Measurements from ENCODE around the gene PPP1R27. TPM values are rescaled to one million over a fixed set of nuclear protein-coding genes. Genes with fewer than 3 reads are reported as not detected.
A peak's percentile ranks its signal among the peaks of the same experiment; 100 is the strongest.

PPP1R27 gene
- total and polyA plus RNA-seq, 12 donors = 0.11 to 3.1 (median 0.69) TPM; not detected in 6

DNA sequence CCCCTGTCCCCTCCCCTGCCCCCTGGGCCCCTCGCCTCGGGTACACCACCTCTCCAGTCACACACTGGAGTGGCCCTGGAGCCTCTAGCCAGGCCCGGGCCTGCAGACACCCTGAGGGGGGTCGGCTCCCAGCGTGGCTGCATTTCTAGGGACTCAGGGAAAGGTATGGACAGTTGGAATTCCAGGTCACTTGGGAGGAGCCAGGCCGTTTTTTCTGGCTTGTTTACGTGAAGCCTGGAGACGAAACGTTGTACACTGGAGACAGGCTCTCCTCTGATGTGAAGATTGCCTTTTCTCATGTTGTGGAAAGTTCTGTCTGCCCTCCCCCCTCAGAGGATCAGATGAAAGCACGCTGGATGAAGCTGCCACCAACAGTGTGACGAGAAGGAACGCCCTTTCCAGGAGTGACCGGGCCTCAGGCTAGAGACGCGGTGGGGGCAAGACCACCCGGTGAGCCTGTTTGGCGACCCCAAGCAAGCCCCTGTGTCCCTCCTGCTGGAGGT, 4.0 kb upstream of the PPP1R27 start:
- H3K4me1 ChIP-seq (replicated peaks in 1 of 2) = peaks cover 8 to 30% of the 10 kb centered on the region in 2 donors
- TF ChIP-seq POLR2A (IDR thresholded peaks at IDR 0.05) = no peak
- TF ChIP-seq, protein P1, sequence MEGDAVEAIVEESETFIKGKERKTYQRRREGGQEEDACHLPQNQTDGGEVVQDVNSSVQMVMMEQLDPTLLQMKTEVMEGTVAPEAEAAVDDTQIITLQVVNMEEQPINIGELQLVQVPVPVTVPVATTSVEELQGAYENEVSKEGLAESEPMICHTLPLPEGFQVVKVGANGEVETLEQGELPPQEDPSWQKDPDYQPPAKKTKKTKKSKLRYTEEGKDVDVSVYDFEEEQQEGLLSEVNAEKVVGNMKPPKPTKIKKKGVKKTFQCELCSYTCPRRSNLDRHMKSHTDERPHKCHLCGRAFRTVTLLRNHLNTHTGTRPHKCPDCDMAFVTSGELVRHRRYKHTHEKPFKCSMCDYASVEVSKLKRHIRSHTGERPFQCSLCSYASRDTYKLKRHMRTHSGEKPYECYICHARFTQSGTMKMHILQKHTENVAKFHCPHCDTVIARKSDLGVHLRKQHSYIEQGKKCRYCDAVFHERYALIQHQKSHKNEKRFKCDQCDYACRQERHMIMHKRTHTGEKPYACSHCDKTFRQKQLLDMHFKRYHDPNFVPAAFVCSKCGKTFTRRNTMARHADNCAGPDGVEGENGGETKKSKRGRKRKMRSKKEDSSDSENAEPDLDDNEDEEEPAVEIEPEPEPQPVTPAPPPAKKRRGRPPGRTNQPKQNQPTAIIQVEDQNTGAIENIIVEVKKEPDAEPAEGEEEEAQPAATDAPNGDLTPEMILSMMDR (IDR thresholded peaks at IDR 0.05) = no peak
- no peaks in the 10 kb centered on the region for H3K9me3 ChIP-seq (replicated peaks in 1 of 3)
- no peak for DNase-seq
- H3K27ac ChIP-seq = no peak overlapping the region
- intact Hi-C loops (cut with DNase I) = no loop called here
- peaks cover 0 to 7% of the 10 kb centered on the region in 2 donors for H3K36me3 ChIP-seq (replicated peaks in 1 of 2)
- WGBS, 4 donors = 44 to 69% (median 52%) methylated on average over 12 to 17 of the region's 17 CpGs
- H3K4me3 ChIP-seq = no peak overlapping the region
- H3K27me3 ChIP-seq = no peaks in the 10 kb centered on the region

DNA sequence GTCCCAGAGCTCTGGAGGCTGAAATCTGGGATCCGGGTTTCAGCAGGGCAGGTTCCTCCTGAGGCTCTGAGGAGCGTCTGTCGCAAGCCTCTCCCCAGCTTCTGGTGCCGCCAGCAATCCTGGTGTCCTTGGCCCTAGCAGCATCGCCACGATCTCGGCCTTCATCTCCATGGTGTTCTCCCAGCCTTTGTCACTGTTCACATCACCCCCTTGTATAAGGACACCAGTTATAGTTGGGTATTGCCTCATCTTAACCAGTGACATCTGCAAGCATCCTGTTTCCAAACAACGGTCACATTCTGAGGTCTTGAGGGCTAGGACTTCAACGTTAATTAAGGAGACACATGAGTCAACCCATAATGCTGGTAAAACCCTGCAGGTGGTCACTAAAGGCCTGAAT, 2.8 kb upstream of the PPP1R27 start:
- WGBS, 4 donors = 35 to 50% (median 40%) methylated on average over 9 of the region's 9 CpGs
- no peaks in the 10 kb centered on the region for H3K36me3 ChIP-seq (replicated peaks in 1 of 2)
- no peaks in the 10 kb centered on the region for H3K27me3 ChIP-seq
- peak in 2 of 7 donors; percentile 52 to 84 for DNase-seq
- H3K27ac ChIP-seq = peak overlapping the region in 1 of 5 donors; percentile 35
- no peaks in the 10 kb centered on the region for H3K9me3 ChIP-seq (replicated peaks in 1 of 3)
- TF ChIP-seq, protein P1 (IDR thresholded peaks at IDR 0.05) = no peak
- H3K4me1 ChIP-seq (replicated peaks in 1 of 2) = peaks cover 11 to 23% of the 10 kb centered on the region in 2 donors
- no peak overlapping the region for H3K4me3 ChIP-seq
- intact Hi-C loops (cut with DNase I) = no loop called here

GRCh38 chr17:81833921-81834830, 674 bp downstream of the PPP1R27 start:
- Histone ChIP-seq H3K27ac (peak overlapping the region in 3 of 5 donors; percentile 81 to 89 (median 88)), H3K36me3 (replicated peaks in 1 of 2) (no peaks in the 10 kb centered on the region), H3K4me3 (peak overlapping the region in 3 of 4 donors; percentile 48 to 93 (median 53)), H3K27me3 (no peaks in the 10 kb centered on the region), H3K9me3 (replicated peaks in 1 of 3) (no peaks in the 10 kb centered on the region), H3K4me1 (replicated peaks in 1 of 2) (peaks cover 16 to 22% of the 10 kb centered on the region in 2 donors)
- WGBS, 4 donors = 87 to 89% (median 88%) methylated on average over 25 to 31 of the region's 31 CpGs
- intact Hi-C loops (cut with DNase I) = no loop called here
- no peak for DNase-seq
- TF ChIP-seq POLR2A (IDR thresholded peaks at IDR 0.05) = no peak
- TF ChIP-seq, protein P1 (IDR thresholded peaks at IDR 0.05) = no peak

DNA sequence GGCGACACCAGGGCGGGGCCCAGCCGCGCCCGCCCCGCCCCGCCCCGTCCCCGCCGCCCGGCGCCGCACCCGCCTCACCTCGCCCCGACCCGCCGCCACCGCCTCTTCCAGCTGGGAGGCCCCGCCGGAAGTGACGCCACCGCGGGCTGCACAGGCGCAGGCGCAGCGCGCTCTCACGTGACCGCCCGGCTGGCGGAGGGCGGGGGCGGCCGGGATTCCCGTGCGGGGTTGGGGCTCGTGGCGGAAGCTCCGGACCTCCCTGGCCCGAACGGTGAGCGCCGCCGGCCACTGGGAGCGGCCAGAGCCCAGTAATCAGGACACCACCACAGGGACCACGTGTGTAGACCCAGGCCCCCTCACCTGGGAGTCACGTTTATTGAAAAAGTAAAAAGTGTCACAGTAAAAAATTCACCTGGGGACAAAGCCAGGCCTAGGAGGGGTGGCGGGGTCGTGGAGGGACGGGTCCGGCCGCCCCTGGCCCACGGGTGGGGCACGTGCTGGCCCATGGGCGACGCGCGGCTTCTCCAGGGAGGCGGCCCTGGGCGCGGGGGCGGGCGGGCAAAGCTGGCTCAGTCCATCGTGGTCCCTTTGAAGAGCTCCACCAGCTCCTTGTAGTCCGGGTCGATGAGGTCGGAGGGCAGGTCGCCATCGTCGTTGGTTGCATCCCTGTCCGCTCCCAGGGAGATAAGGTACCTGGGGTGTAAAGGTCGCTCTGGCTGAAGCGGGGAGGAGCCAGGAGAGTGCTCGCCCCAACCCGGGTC, 1.5 kb downstream of the PPP1R27 start, which contains the start of gene MCRIP1:
Gene MCRIP1 (minus strand): TSS at position 132 of the 761 bp plus-strand sequence. CDS start 8,785 bp downstream, outside the sequence.
- Histone ChIP-seq H3K4me1 (replicated peaks in 1 of 2) (peaks cover 16 to 27% of the 10 kb centered on the region in 2 donors), H3K36me3 (replicated peaks in 1 of 2) (no peaks in the 10 kb centered on the region), H3K27me3 (no peaks in the 10 kb centered on the region), H3K4me3 (peak within 1 kb of the TSS; percentile 39 to 93 (median 60)), H3K27ac (peak within 1 kb of the TSS; percentile 39 to 89 (median 81)), H3K9me3 (replicated peaks in 1 of 3) (no peaks in the 10 kb centered on the region)
- 2 to 14% (median 2%) methylated on average over 16 to 76 of the region's 76 CpGs for WGBS, 4 donors
- intact Hi-C loops (cut with DNase I) = no loop called here
- peak; percentile 85 to 88 for TF ChIP-seq POLR2A (IDR thresholded peaks at IDR 0.05)
- TF ChIP-seq, protein P1 (IDR thresholded peaks at IDR 0.05) = no peak
- peak; percentile 94 to 97 (median 96) for DNase-seq
